Activated T-cell treated with anti-CD3 and anti-CD28 coated beads, Interleukin-2, amount 50 U/mL, for 24 hours (primary cell): ENCODE data around the gene SNCAIP.

ENCODE experiments used
- DNase-seq: peaks from one replicate; pipeline ENCODE4 v3.0.0-alpha.2; 2020
- H3K27ac Mint-ChIP-seq: 2 replicates; pipeline ENCODE4 v1.8.0; 2020; ENCODE audit warnings: mild to moderate bottlenecking, mixed read lengths
- H3K27me3 Mint-ChIP-seq: 2 replicates; pipeline ENCODE4 v1.8.0; 2020; ENCODE audit warnings: mixed read lengths
- H3K36me3 Mint-ChIP-seq: 2 replicates; pipeline ENCODE4 v1.8.0; 2020; ENCODE audit warnings: low read depth, mixed read lengths
- H3K4me1 Mint-ChIP-seq: 2 replicates; pipeline ENCODE4 v1.8.0; 2020; ENCODE audit warnings: low read depth, mixed read lengths
- H3K4me3 Mint-ChIP-seq: 2 replicates; pipeline ENCODE4 v1.8.0; 2020; ENCODE audit warnings: mild to moderate bottlenecking, moderate library complexity, mixed read lengths
- H3K9me3 Mint-ChIP-seq: 2 replicates; pipeline ENCODE4 v1.8.0; 2020; ENCODE audit warnings: mixed read lengths

The SNCAIP gene

DNA sequence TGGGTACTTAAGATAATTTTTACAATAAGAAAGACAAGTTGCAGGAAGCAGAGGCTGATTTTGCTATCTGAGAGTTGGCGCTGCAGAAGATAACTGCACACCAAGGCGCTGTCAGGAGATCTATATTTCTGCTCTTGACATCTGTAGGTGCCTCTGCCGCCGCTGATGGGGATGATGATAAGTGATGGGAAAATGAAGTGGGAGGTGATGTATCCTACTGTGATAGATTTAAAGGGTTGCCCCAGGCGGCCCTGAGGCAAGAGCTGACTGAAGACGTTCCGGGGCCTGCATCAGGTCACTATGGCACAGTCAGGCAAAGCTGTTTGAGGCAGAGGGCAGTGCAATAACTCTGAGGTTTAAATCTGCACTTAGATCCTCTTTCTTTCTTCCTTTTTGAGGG lies 78.1 kb downstream of the SNCAIP start:
- Mint-ChIP-seq H3K9me3 (no peaks in the 10 kb centered on the region), H3K36me3 (no peaks in the 10 kb centered on the region), H3K27ac (no peak overlapping the region), H3K4me1 (no peaks in the 10 kb centered on the region), H3K27me3 (no peaks in the 10 kb centered on the region), H3K4me3 (no peak overlapping the region)
- no peak for DNase-seq

- no peaks in the 10 kb centered on the region for H3K4me1 Mint-ChIP-seq
- H3K9me3 Mint-ChIP-seq: no peaks in the 10 kb centered on the region
- no peaks in the 10 kb centered on the region for H3K27me3 Mint-ChIP-seq
- no peak overlapping the region for H3K27ac Mint-ChIP-seq
- no peaks in the 10 kb centered on the region for H3K36me3 Mint-ChIP-seq
- no peak for DNase-seq
- H3K4me3 Mint-ChIP-seq: no peak overlapping the region
These were observed 78.7 kb downstream of the SNCAIP start for GRCh38 chr5:122390694-122391093.

DNA sequence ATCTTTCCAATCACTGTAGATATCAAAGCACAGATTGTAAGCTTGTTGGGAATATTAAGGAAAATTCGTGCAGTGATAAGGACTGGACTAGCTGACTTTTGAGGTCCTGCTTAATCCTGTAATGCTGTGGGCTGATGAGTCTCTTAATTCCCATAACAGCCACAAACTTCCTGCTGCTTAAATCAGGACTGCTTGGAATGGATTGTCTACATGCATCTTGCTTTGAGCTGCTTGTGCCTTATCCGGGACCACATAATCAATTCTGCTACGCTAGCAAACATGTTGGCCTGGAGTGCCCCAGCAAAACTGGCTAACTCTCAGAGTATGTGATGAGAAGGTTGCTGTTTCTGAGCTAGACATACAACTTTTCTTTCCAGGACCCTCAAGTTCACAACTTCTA lies 79.6 kb downstream of the SNCAIP start:
- Mint-ChIP-seq H3K27me3 (no peaks in the 10 kb centered on the region), H3K36me3 (no peaks in the 10 kb centered on the region), H3K9me3 (no peaks in the 10 kb centered on the region), H3K4me3 (no peak overlapping the region), H3K27ac (no peak overlapping the region), H3K4me1 (no peaks in the 10 kb centered on the region)
- no peak for DNase-seq

DNA sequence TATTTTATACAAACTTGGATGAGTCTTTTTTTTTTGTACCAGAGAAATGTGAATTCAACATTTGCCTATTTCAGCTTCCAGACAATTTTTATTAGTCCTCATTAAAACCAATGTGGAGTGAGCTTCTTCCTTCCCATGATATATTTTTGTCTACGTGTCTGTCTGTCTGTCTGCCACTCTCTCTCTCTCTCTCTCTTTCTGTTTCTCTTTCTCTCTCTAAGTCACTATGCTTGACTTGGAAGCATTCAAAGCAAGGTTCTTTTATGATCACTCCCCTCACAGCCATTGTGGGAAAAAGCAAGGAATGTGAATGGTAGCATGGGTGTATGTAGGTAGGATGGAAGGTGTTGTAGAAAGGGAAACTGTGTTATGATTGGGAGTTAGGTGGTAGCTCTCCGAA lies 80.2 kb downstream of the SNCAIP start:
- H3K4me3 Mint-ChIP-seq: no peak overlapping the region
- no peaks in the 10 kb centered on the region for H3K4me1 Mint-ChIP-seq
- no peaks in the 10 kb centered on the region for H3K9me3 Mint-ChIP-seq
- no peak for DNase-seq
- H3K27me3 Mint-ChIP-seq: no peaks in the 10 kb centered on the region
- no peak overlapping the region for H3K27ac Mint-ChIP-seq
- no peaks in the 10 kb centered on the region for H3K36me3 Mint-ChIP-seq

DNA sequence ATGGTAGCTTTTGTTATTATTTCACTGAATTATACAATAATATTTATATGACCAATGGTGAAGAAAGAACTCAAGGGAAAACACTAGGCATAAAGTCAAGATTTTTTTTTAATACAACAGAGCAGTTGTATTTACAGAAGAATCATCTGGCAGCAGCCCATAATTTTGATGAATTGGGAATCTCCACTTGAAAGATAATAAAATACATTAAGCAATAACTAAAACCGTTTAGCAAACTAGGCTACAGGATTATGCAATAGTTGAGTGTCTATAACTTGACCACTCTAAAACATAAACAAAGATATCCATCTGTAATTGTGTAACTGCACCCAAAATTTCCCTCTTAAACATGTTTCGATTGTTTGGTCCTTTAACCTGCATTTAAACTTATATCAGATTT lies 80.8 kb downstream of the SNCAIP start:
- Mint-ChIP-seq H3K4me1 (no peaks in the 10 kb centered on the region), H3K9me3 (no peaks in the 10 kb centered on the region), H3K27ac (no peak overlapping the region), H3K4me3 (no peak overlapping the region), H3K36me3 (no peaks in the 10 kb centered on the region), H3K27me3 (no peaks in the 10 kb centered on the region)
- DNase-seq: no peak

DNA sequence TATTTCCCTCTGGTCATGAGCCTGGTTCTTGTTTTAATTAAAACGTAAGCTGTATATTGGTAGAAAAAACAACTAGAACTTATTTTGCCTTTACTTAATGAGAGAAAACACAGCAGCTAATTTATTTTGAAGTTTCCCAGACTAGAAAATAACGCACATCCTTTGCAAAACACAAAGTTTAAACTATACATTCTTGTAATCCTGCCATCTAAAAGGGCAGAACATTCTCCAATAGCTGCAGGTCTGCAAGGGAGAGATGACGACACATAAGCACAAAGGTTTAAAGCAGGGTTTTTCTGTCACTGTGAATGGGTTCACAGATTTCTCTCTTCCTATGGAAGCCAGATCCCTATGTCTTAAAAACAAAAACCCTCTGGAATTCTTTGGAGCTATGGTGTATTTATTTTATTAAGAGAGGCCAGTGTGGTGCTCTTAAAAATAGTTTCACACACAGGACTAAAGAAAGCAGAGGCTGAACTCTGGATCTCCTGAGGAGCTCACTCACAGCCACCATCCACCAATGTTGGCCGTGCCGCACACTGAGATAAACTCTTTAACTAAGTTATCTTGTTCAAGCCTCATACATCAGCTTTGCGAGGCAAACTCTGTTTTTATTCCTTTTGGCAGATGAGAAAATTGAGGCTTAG lies 82.4 kb downstream of the SNCAIP start:
- no peak overlapping the region for H3K4me3 Mint-ChIP-seq
- H3K9me3 Mint-ChIP-seq: no peaks in the 10 kb centered on the region
- H3K27me3 Mint-ChIP-seq: no peaks in the 10 kb centered on the region
- no peak overlapping the region for H3K27ac Mint-ChIP-seq
- no peak for DNase-seq
- H3K4me1 Mint-ChIP-seq: no peaks in the 10 kb centered on the region
- H3K36me3 Mint-ChIP-seq: no peaks in the 10 kb centered on the region

GRCh38 chr5:122398016-122398415 lies 86.0 kb downstream of the SNCAIP start:
- no peak overlapping the region for H3K4me3 Mint-ChIP-seq

DNA sequence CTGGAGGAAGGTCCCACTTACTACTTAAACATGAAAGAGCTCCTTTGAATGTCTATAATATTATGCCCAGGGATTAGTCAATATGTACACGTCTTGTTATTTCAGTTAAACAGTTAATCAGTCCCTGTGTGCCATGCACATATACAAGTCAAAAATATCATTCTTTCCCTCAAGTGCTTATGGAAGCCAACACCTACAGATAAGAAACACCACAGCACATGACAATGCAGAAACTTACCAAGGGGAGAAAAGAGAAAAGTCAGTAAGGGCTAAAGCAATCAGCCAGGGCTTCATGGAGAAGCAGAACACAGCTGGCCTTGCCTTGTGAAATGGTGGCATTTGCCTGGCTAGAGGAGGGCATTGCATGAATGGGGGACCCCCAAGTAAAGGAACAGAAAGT lies 88.3 kb downstream of the SNCAIP start:
- Mint-ChIP-seq H3K27me3 (no peaks in the 10 kb centered on the region), H3K4me1 (no peaks in the 10 kb centered on the region), H3K36me3 (no peaks in the 10 kb centered on the region), H3K9me3 (no peaks in the 10 kb centered on the region), H3K27ac (no peak overlapping the region), H3K4me3 (no peak overlapping the region)
- DNase-seq: no peak

More at GRCh38 chr5:122398016-122398415, 86.0 kb downstream of the SNCAIP start:
- Mint-ChIP-seq H3K27ac (no peak overlapping the region), H3K9me3 (no peaks in the 10 kb centered on the region), H3K36me3 (no peaks in the 10 kb centered on the region), H3K4me1 (no peaks in the 10 kb centered on the region), H3K27me3 (no peaks in the 10 kb centered on the region)
- DNase-seq: no peak

GRCh38 chr5:122400938-122401337 lies 88.9 kb downstream of the SNCAIP start:
- no peaks in the 10 kb centered on the region for H3K36me3 Mint-ChIP-seq
- no peaks in the 10 kb centered on the region for H3K4me1 Mint-ChIP-seq
- H3K9me3 Mint-ChIP-seq: no peaks in the 10 kb centered on the region
- DNase-seq: no peak
- H3K27ac Mint-ChIP-seq: no peak overlapping the region
- no peaks in the 10 kb centered on the region for H3K27me3 Mint-ChIP-seq
- H3K4me3 Mint-ChIP-seq: no peak overlapping the region

DNA sequence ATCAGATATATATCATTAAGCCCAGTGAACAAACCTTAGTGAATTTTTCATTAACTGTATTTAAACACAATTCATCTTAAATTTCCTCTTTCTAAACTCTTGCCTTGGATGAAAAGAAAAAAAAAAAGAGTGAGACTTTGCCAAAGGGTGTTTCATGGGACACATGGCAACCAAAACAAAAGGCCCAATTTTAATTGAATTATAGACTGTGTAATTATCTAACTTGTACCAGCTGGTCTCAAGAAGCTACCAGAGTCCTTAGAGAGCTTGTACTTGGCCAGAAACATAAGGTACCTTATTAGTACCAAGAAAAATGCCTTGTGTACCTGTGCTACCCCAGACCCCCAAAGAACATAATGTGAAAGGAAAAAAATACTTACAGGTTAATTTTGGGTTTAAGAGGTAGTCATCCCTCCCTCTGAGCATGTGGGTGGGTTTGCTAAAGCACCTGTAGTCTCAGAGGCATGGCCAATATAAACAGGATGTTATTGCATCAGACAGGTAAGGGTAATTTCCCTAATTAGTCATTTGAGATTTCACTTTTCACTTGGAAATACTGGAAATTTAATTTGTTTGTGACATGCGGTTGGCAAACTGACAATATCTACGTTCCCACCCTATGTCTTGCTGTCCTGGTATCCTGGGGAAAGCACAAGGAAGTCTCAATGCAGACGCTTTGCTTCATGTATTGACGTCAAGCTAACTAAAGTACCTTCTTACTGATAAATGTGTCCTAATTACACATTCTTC lies 90.1 kb downstream of the SNCAIP start:
- no peaks in the 10 kb centered on the region for H3K9me3 Mint-ChIP-seq
- no peaks in the 10 kb centered on the region for H3K36me3 Mint-ChIP-seq
- DNase-seq: no peak
- no peaks in the 10 kb centered on the region for H3K4me1 Mint-ChIP-seq
- no peak overlapping the region for H3K27ac Mint-ChIP-seq
- H3K27me3 Mint-ChIP-seq: no peaks in the 10 kb centered on the region
- no peak overlapping the region for H3K4me3 Mint-ChIP-seq

DNA sequence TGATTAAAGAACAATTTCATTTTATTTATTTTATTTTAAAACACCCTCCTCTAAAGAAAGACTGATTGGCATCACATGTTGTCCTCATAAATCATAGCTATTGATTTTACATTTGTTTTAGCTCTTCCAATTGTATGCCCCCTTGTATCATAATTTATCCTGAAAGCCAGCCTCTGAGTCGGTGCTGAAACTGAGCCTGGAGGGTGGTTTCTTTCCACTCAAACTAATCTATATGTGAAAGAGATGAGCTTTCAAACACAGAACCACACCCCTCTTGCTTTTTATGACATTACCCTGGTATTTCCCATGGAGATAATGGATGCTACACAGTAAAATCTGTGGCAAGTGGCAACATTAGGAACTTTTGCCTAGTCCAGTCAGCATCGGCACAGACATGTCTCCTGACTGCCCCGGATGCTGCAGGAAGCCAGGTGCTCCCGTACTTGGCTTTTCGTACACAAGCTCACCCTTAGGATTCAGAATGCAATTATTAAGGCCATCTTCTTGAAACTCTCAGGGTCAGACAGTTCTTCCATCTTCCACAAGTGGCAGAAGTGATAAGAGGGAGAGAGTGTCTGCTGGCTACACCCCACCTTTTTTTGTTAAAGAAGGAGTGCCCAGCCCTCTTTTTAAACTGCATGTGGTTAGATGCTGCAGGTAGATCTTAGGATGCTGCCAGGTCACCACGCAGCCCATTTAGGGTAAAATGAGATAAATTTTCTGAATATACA lies 91.1 kb downstream of the SNCAIP start:
- Mint-ChIP-seq H3K27me3 (no peaks in the 10 kb centered on the region), H3K36me3 (no peaks in the 10 kb centered on the region), H3K4me1 (no peaks in the 10 kb centered on the region), H3K4me3 (no peak overlapping the region), H3K9me3 (no peaks in the 10 kb centered on the region), H3K27ac (no peak overlapping the region)
- DNase-seq: no peak

DNA sequence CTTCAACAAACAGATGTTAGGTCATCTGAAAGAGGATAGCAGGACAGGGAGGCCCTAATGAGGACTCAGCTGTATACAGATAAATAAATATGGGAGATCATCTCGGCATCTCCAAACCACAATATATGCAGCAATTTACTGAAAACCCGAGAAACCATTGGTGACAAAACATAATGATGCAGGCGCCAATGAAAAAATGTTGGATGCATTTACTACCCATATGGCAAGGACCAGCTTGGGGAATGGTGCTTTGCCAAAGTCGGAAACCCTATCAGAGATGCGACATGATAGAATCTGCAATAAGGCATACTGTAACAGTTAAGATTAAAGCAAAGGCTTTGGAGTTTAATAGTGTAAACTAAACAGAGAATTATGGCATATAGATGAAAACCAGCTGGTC lies 92.0 kb downstream of the SNCAIP start:
- no peaks in the 10 kb centered on the region for H3K4me1 Mint-ChIP-seq
- H3K4me3 Mint-ChIP-seq: no peak overlapping the region
- H3K36me3 Mint-ChIP-seq: no peaks in the 10 kb centered on the region
- H3K9me3 Mint-ChIP-seq: no peaks in the 10 kb centered on the region
- H3K27me3 Mint-ChIP-seq: no peaks in the 10 kb centered on the region
- no peak overlapping the region for H3K27ac Mint-ChIP-seq
- DNase-seq: no peak

- H3K4me1 Mint-ChIP-seq: no peaks in the 10 kb centered on the region
- no peaks in the 10 kb centered on the region for H3K27me3 Mint-ChIP-seq
- no peaks in the 10 kb centered on the region for H3K36me3 Mint-ChIP-seq
- no peak overlapping the region for H3K4me3 Mint-ChIP-seq
- DNase-seq: no peak
- H3K9me3 Mint-ChIP-seq: no peaks in the 10 kb centered on the region
- H3K27ac Mint-ChIP-seq: no peak overlapping the region
These were observed 92.8 kb downstream of the SNCAIP start for GRCh38 chr5:122404653-122405362.

- Mint-ChIP-seq H3K9me3 (no peaks in the 10 kb centered on the region), H3K27me3 (no peaks in the 10 kb centered on the region), H3K4me3 (no peak overlapping the region), H3K36me3 (no peaks in the 10 kb centered on the region), H3K27ac (no peak overlapping the region), H3K4me1 (no peaks in the 10 kb centered on the region)
- DNase-seq: no peak
These were observed 93.7 kb downstream of the SNCAIP start for GRCh38 chr5:122405751-122406150.
